ENCODE measurements around the gene CSPG5. TPM values are rescaled to one million over a fixed set of nuclear protein-coding genes. Genes with fewer than 3 reads are reported as not detected.

Gene CSPG5
- total and polyA plus RNA-seq, 2 donors from 2014 or later: 0.16 to 0.67 TPM

- FAIRE-seq (no peak), DNase-seq (peak in 4 of 5 donors; percentile 42 to 83 (median 64))
- Histone ChIP-seq H3K4me3 (ENCODE audit: low read length in 3 of 3) (peak overlapping the region in 1 of 3 donors; percentile 32), H3K9me3 (ENCODE audit: control insufficient read depth in 2 of 3, insufficient read depth in 1 of 3, low read length in 3 of 3) (no peaks in the 10 kb centered on the region), H3K36me3 (ENCODE audit: control insufficient read depth in 2 of 3, insufficient read depth in 3 of 3, low read length in 3 of 3) (no peaks in the 10 kb centered on the region), H3K4me1 (ENCODE audit: control insufficient read depth in 2 of 3, insufficient read depth in 2 of 3, low read depth in 1 of 3, low read length in 3 of 3) (peaks cover 0 to 4% (median 0%) of the 10 kb centered on the region in 3 donors), H3K27ac (ENCODE audit: low read depth in 2 of 2, low read length in 2 of 2) (no peak overlapping the region), H3K27me3 (ENCODE audit: control insufficient read depth, insufficient read depth, low read length) (peaks cover 4% of the 10 kb centered on the region), H3K9ac (ENCODE audit: low read length in 3 of 3) (no peak overlapping the region)
- TF ChIP-seq CTCF (IDR thresholded peaks at IDR 0.05; ENCODE audit: borderline replicate concordance, extremely low read depth, insufficient read depth): no peak
- intact Hi-C loops (cut with DNase I): no loop called here
Observed at GRCh38 chr3:47578119-47578632, 489 bp downstream of the CSPG5 start.

GRCh38 chr3:47577583-47578118 lies 1.0 kb downstream of the CSPG5 start:
- peak overlapping the region in 1 of 3 donors; percentile 32 for H3K4me3 ChIP-seq (ENCODE audit: low read length in 3 of 3)
- no peak for TF ChIP-seq CTCF (IDR thresholded peaks at IDR 0.05; ENCODE audit: borderline replicate concordance, extremely low read depth, insufficient read depth)
- no peaks in the 10 kb centered on the region for H3K9me3 ChIP-seq (ENCODE audit: control insufficient read depth in 2 of 3, insufficient read depth in 1 of 3, low read length in 3 of 3)
- FAIRE-seq (no peak), DNase-seq (peak in 2 of 5 donors; percentile 45 to 76)
- no peaks in the 10 kb centered on the region for H3K36me3 ChIP-seq (ENCODE audit: control insufficient read depth in 2 of 3, insufficient read depth in 3 of 3, low read length in 3 of 3)
- no peak overlapping the region for H3K9ac ChIP-seq (ENCODE audit: low read length in 3 of 3)
- H3K4me1 ChIP-seq (ENCODE audit: control insufficient read depth in 2 of 3, insufficient read depth in 2 of 3, low read depth in 1 of 3, low read length in 3 of 3): peaks cover 0 to 4% (median 0%) of the 10 kb centered on the region in 3 donors
- H3K27ac ChIP-seq (ENCODE audit: low read depth in 2 of 2, low read length in 2 of 2): no peak overlapping the region
- intact Hi-C loops (cut with DNase I): no loop called here
- peaks cover 4% of the 10 kb centered on the region for H3K27me3 ChIP-seq (ENCODE audit: control insufficient read depth, insufficient read depth, low read length)

- H3K4me3 ChIP-seq (ENCODE audit: low read length in 3 of 3): no peak overlapping the region
- H3K9me3 ChIP-seq (ENCODE audit: control insufficient read depth in 2 of 3, insufficient read depth in 1 of 3, low read length in 3 of 3): no peaks in the 10 kb centered on the region
- H3K27ac ChIP-seq (ENCODE audit: low read depth in 2 of 2, low read length in 2 of 2): no peak overlapping the region
- H3K27me3 ChIP-seq (ENCODE audit: control insufficient read depth, insufficient read depth, low read length): peaks cover 4% of the 10 kb centered on the region
- TF ChIP-seq CTCF (IDR thresholded peaks at IDR 0.05; ENCODE audit: borderline replicate concordance, extremely low read depth, insufficient read depth): no peak
- no peak overlapping the region for H3K9ac ChIP-seq (ENCODE audit: low read length in 3 of 3)
- H3K4me1 ChIP-seq (ENCODE audit: control insufficient read depth in 2 of 3, insufficient read depth in 2 of 3, low read depth in 1 of 3, low read length in 3 of 3): peaks cover 0 to 4% (median 0%) of the 10 kb centered on the region in 3 donors
- intact Hi-C loops (cut with DNase I): no loop called here
- no peaks in the 10 kb centered on the region for H3K36me3 ChIP-seq (ENCODE audit: control insufficient read depth in 2 of 3, insufficient read depth in 3 of 3, low read length in 3 of 3)
- DNase-seq (no peak), FAIRE-seq (no peak)
Observed at GRCh38 chr3:47573190-47574172, 5.2 kb downstream of the CSPG5 start.
